ENCODE measurements around the gene POMT1. TPM values are rescaled to one million over a fixed set of nuclear protein-coding genes. Genes with fewer than 3 reads are reported as not detected.

POMT1 gene
- total RNA-seq, 1 experiment from 2014 or later, result 39.6 TPM

DNA sequence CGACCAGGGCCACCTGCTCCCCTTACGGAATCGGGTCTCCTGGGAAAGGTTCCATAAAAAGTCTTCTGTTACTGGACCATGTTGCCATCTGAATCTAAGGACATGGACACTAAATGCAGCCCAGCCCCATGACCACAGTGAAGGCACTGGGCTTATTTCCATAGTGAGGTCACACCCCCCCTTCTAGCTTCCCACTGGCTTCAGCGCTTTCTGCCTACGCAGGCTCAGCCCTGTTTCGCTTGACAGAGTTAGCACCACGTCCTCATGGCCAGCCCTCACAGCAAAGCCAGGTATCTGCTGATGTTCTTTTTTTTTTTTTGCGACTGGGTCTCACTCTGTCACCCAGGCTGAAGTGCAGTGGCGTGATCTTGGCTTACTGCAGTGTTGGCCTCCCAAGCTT is 14.2 kb downstream of the POMT1 start:
- CTCF ChIA-PET, result no interaction called here
- POLR2A ChIA-PET (ENCODE audit: low non-redundant PET), result no interaction called here
- intact Hi-C loops (cut with micrococcal nuclease; ENCODE audit: unreplicated experiment), result no loop called here
- TF ChIP-seq, protein P1, sequence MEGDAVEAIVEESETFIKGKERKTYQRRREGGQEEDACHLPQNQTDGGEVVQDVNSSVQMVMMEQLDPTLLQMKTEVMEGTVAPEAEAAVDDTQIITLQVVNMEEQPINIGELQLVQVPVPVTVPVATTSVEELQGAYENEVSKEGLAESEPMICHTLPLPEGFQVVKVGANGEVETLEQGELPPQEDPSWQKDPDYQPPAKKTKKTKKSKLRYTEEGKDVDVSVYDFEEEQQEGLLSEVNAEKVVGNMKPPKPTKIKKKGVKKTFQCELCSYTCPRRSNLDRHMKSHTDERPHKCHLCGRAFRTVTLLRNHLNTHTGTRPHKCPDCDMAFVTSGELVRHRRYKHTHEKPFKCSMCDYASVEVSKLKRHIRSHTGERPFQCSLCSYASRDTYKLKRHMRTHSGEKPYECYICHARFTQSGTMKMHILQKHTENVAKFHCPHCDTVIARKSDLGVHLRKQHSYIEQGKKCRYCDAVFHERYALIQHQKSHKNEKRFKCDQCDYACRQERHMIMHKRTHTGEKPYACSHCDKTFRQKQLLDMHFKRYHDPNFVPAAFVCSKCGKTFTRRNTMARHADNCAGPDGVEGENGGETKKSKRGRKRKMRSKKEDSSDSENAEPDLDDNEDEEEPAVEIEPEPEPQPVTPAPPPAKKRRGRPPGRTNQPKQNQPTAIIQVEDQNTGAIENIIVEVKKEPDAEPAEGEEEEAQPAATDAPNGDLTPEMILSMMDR (conservative IDR thresholded peaks at IDR 0.05; ENCODE audit: low read depth, low read length), result no peak
- no peak for TF ChIP-seq EZH2 (IDR thresholded peaks at IDR 0.05; ENCODE audit: borderline replicate concordance, low read depth, low read length, poor library complexity, severe bottlenecking)
- BruUV-seq (replicated peaks), result no TSS peak
- peaks cover 66% of the 10 kb centered on the region for H3K36me3 ChIP-seq (ENCODE audit: insufficient read depth, low read length, poor library complexity, severe bottlenecking)
- no peaks in the 10 kb centered on the region for H3K4me1 ChIP-seq (ENCODE audit: insufficient read depth, low read length, poor library complexity, severe bottlenecking)
- H3K27ac ChIP-seq (ENCODE audit: low read depth, low read length, poor library complexity, severe bottlenecking), result no peak overlapping the region
- DNase-seq (ENCODE audit: low spot score), result no peak
- no peak overlapping the region for H3K4me3 ChIP-seq (ENCODE audit: low read depth, low read length, poor library complexity, severe bottlenecking)
- H3K9me3 ChIP-seq (ENCODE audit: low read depth, low read length, poor library complexity, severe bottlenecking), result no peaks in the 10 kb centered on the region
- no peaks in the 10 kb centered on the region for H3K27me3 ChIP-seq (replicated peaks; ENCODE audit: insufficient read depth, low read depth, low read length, poor library complexity)

- intact Hi-C loops (cut with micrococcal nuclease; ENCODE audit: unreplicated experiment), result no loop called here
- H3K36me3 ChIP-seq (ENCODE audit: insufficient read depth, low read length, poor library complexity, severe bottlenecking), result peaks cover 65% of the 10 kb centered on the region
- no peak for DNase-seq (ENCODE audit: low spot score)
- TF ChIP-seq, protein P1 (conservative IDR thresholded peaks at IDR 0.05; ENCODE audit: low read depth, low read length), result no peak
- no peak for TF ChIP-seq EZH2 (IDR thresholded peaks at IDR 0.05; ENCODE audit: borderline replicate concordance, low read depth, low read length, poor library complexity, severe bottlenecking)
- no TSS peak for BruUV-seq (replicated peaks)
- POLR2A ChIA-PET (ENCODE audit: low non-redundant PET), result no interaction called here
- no peak overlapping the region for H3K27ac ChIP-seq (ENCODE audit: low read depth, low read length, poor library complexity, severe bottlenecking)
- H3K4me1 ChIP-seq (ENCODE audit: insufficient read depth, low read length, poor library complexity, severe bottlenecking), result no peaks in the 10 kb centered on the region
- H3K27me3 ChIP-seq (replicated peaks; ENCODE audit: insufficient read depth, low read depth, low read length, poor library complexity), result no peaks in the 10 kb centered on the region
- H3K9me3 ChIP-seq (ENCODE audit: low read depth, low read length, poor library complexity, severe bottlenecking), result no peaks in the 10 kb centered on the region
- H3K4me3 ChIP-seq (ENCODE audit: low read depth, low read length, poor library complexity, severe bottlenecking), result no peak overlapping the region
- CTCF ChIA-PET, result no interaction called here
These were observed 15.1 kb downstream of the POMT1 start for GRCh38 chr9:131517761-131518190.

GRCh38 chr9:131518553-131518952 is 15.8 kb downstream of the POMT1 start:
- ChIA-PET POLR2A (ENCODE audit: low non-redundant PET) (no interaction called here), CTCF (no interaction called here)
- no peaks in the 10 kb centered on the region for H3K4me1 ChIP-seq (ENCODE audit: insufficient read depth, low read length, poor library complexity, severe bottlenecking)
- H3K27ac ChIP-seq (ENCODE audit: low read depth, low read length, poor library complexity, severe bottlenecking), result no peak overlapping the region
- peaks cover 73% of the 10 kb centered on the region for H3K36me3 ChIP-seq (ENCODE audit: insufficient read depth, low read length, poor library complexity, severe bottlenecking)
- H3K4me3 ChIP-seq (ENCODE audit: low read depth, low read length, poor library complexity, severe bottlenecking), result no peak overlapping the region
- TF ChIP-seq, protein P1 (conservative IDR thresholded peaks at IDR 0.05; ENCODE audit: low read depth, low read length), result no peak
- TF ChIP-seq EZH2 (IDR thresholded peaks at IDR 0.05; ENCODE audit: borderline replicate concordance, low read depth, low read length, poor library complexity, severe bottlenecking), result no peak
- intact Hi-C loops (cut with micrococcal nuclease; ENCODE audit: unreplicated experiment), result no loop called here
- no peaks in the 10 kb centered on the region for H3K27me3 ChIP-seq (replicated peaks; ENCODE audit: insufficient read depth, low read depth, low read length, poor library complexity)
- no peaks in the 10 kb centered on the region for H3K9me3 ChIP-seq (ENCODE audit: low read depth, low read length, poor library complexity, severe bottlenecking)
- DNase-seq (ENCODE audit: low spot score), result no peak
- no TSS peak for BruUV-seq (replicated peaks)

Data from A673 (cell line).